ENCODE results near the gene ASB15.

- TF ChIP-seq CTCF (tag by site-specific recombination; IDR thresholded peaks at IDR 0.05) (no peak), REST (tag by site-specific recombination; IDR thresholded peaks at IDR 0.05) (no peak)
Observed at GRCh38 chr7:123687727-123688126, 86.1 kb downstream of the ASB15 start.

Measured in HEK293 (cell line).